Spleen (tissue), 7 donors: ENCODE results near the gene SNRNP48.

ENCODE experiments used
- POLR2A ChIP-seq, 3 donors: fragments of 450-650 bp; IDR thresholded peaks; one replicate each; pipeline ENCODE4 v1.5.1; 2017; ENCODE audit warnings: antibody characterized with exemption in 3 of 3, mild to moderate bottlenecking in 1 of 3
- POLR2AphosphoS5 ChIP-seq, 3 donors: sonication (generic); formaldehyde crosslinking; IDR thresholded peaks; one replicate each; pipeline ENCODE4 v1.5.1; 2017; ENCODE audit warnings: antibody characterized with exemption in 3 of 3
- TF ChIP-seq, protein P1 (sequence below), 11 experiments: fragments of 200-600 bp in 7 of 11; fragments of 450-650 bp in 4 of 11; sonication (generic) in 4 of 11; IDR thresholded peaks in 8 of 11; conservative IDR thresholded peaks in 3 of 11; 1 replicate in 7 of 11; 2 replicates in 4 of 11; pipeline versions ENCODE4 v1.4.0 to v1.8.0; 2016 to 2021; ENCODE audit warnings: antibody characterized with exemption in 11 of 11, inconsistent platforms in 4 of 11, mild to moderate bottlenecking in 1 of 11
- donor health status: DM: no; HTN: no; CAD: no; lungs with moderate emphysema.
- donor health status: DM: no; HTN: no; CAD: no.
- donor health status: DM: no; HTN: no; CAD: no.

DNA sequence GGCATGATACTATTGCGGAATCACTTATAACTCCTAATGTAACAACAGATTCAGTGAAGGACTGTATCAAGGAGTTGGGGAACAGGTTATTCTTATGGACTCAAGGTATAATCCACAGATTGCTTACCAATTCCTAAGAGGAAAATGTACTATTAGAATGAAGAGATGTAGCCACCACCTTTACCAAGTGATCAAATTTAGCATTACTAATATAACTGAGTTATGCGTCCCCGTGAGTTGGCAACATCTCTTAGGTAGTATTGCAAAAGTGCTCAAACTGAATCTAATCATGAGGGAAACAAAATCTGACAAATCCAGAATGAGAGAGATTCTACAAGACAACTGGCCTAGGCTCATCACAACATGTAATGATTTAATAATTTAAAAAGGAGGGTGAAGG is 777 bp upstream of the SNRNP48 start:
- TF ChIP-seq, protein P1, sequence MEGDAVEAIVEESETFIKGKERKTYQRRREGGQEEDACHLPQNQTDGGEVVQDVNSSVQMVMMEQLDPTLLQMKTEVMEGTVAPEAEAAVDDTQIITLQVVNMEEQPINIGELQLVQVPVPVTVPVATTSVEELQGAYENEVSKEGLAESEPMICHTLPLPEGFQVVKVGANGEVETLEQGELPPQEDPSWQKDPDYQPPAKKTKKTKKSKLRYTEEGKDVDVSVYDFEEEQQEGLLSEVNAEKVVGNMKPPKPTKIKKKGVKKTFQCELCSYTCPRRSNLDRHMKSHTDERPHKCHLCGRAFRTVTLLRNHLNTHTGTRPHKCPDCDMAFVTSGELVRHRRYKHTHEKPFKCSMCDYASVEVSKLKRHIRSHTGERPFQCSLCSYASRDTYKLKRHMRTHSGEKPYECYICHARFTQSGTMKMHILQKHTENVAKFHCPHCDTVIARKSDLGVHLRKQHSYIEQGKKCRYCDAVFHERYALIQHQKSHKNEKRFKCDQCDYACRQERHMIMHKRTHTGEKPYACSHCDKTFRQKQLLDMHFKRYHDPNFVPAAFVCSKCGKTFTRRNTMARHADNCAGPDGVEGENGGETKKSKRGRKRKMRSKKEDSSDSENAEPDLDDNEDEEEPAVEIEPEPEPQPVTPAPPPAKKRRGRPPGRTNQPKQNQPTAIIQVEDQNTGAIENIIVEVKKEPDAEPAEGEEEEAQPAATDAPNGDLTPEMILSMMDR (IDR thresholded peaks at IDR 0.05 in 8 of 11, conservative IDR thresholded peaks at IDR 0.05 in 3 of 11), result no peak
- TF ChIP-seq POLR2A (IDR thresholded peaks at IDR 0.05) (no peak), POLR2AphosphoS5 (IDR thresholded peaks at IDR 0.05) (no peak)
